Ishikawa (cell line): ENCODE data around the gene FCF1.

Experiments
- CREB1 ChIP-seq: IDR thresholded peaks from 2 replicates; pipeline ENCODE4 v1.6.1; 2012; ENCODE audit warnings: low read depth
- ZBTB7A ChIP-seq: IDR thresholded peaks from 2 replicates; pipeline ENCODE4 v1.6.1; 2012; ENCODE audit warnings: low read depth

DNA sequence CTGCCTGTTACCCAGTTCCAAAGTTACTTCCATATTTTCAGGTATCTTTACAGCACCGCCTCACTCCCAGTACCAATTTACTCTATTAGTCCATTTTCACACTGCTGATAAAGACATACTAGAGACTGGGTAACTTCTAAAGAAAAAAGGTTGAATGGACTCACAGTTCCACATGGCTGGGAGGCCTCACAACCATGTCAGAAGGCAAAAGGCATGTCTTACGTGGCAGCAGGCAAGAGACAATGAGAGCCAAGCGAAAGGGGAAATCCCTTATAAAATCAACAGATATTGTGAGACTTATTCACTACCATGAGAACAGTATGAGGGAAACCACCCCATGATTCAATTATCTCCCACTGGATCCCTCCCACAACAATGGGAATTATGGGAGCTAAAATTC is 9.9 kb upstream of the FCF1 start:
- no peak for TF ChIP-seq CREB1
- TF ChIP-seq ZBTB7A = no peak
